Gastroesophageal sphincter (tissue), 3 donors: Measurements from ENCODE around the gene SEMA7A.

Experiments used
- CTCF ChIP-seq, 4 experiments: fragments of 200-600 bp in 2 of 4; fragments of 450-650 bp in 2 of 4; sonication (generic) in 1 of 4; IDR thresholded peaks; one replicate each; pipeline ENCODE4 v1.5.1; 2017 to 2019; ENCODE audit warnings: antibody characterized with exemption in 4 of 4, mild to moderate bottlenecking in 2 of 4, moderate library complexity in 2 of 4
- POLR2A ChIP-seq, 2 donors: fragments of 450-650 bp; IDR thresholded peaks; one replicate each; pipeline ENCODE4 v1.6.1; 2017; ENCODE audit warnings: antibody characterized with exemption in 2 of 2, mild to moderate bottlenecking in 2 of 2, moderate library complexity in 1 of 2

GRCh38 chr15:74386496-74387140, 47.1 kb downstream of the SEMA7A start:
- TF ChIP-seq CTCF (IDR thresholded peaks at IDR 0.05): no peak
- no peak for TF ChIP-seq POLR2A (IDR thresholded peaks at IDR 0.05)
